Endometrium (tissue), 2 donors: Measurements from ENCODE around the gene DYNC2LI1.

ENCODE experiments used
- FAIRE-seq: peaks from 2 replicates; lab custom pipeline; 2012; peaks lifted over from hg19 to GRCh38; lab: Jason Lieb, UNC
- donor health status: control.
- donor health status: control.

The DYNC2LI1 gene

DNA sequence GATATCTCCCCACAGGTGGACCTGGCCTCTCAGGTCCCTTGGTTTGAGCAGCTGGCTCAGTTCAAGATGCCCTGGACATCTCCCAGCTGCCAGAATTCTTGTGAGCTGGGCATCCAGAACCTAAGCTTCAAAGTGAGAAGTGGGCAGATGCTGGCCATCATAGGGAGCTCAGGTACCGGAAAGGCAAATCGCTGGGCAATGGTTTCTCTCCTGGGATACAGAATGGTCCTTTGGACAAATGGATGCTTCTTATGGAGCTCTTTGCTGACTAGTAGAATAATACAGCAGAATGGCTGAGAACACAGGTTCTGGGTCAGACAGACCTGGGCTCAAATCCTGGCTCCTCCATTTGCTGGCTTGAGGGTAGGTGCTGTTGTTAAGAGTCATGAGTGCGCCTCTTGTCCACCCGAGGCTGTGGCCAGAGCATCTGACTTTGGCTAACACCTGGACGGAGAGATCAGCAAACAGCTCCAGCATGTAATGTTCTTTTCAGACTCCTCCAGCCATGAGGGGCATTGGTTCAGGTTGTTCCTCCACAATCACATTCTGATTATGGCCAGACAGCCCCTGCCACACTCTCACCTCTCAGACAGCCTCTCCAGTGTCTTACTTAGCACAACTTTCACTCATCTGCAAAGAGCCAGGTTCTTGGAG, 72.4 kb downstream of the DYNC2LI1 start:
- no peak for FAIRE-seq

DNA sequence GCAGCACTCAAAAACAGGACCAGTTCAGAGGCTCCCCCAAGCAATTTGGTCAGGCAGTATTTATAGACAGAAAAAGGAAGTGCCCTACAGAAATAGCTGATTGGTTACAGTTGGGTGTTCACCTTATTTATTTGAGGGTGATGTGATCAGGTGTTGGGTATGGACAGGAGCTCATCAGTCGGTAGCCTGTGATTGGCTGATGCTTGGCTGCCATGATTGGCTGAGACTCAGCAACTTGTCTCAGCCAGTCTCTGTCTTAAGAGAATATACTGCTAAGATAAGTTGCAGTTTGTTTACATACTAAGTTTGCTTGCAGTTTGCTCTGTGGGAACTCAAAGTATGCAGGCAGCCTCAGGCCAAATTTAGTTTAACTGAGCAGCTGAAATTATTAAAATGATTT, 74.4 kb downstream of the DYNC2LI1 start:
- FAIRE-seq: no peak

DNA sequence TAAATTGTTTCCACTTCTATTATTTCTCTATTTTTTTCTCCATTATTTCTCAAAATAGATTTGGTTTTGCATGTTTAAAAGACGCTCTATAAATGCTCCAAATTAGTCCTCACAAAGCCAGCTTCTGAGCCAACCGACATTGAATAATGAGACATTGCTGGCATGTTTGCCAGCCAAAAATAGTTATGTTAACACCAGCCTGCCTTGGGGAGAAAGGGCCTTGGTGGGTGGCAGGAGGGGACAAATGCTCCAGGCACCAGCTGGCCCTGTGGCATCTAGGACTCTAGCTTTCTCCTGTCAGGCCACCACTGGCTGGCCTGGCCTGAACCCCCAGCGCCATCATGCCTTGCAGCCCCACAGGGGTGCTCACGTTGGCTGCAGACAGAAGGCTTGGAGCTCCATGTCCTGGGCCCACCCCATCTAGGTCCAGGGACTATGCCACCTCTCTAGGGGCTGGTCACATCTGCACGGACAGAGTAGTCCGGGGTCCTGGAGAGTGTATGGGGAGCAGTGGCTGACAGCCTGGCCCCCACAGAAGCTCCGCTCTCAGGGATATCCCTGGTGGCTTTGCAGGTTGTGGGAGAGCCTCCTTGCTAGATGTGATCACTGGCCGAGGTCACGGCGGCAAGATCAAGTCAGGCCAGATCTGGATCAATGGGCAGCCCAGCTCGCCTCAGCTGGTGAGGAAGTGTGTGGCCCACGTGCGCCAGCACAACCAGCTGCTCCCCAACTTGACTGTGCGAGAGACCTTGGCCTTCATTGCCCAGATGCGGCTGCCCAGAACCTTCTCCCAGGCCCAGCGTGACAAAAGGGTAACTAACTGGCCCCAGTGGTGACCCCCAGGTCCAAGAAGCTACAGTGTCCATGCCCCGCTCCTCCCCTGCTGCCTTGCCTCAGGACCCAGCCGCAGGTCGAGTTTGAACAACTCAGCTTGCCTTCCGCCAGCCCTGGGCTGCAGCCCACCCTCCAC, 77.5 kb downstream of the DYNC2LI1 start:
- no peak for FAIRE-seq

DNA sequence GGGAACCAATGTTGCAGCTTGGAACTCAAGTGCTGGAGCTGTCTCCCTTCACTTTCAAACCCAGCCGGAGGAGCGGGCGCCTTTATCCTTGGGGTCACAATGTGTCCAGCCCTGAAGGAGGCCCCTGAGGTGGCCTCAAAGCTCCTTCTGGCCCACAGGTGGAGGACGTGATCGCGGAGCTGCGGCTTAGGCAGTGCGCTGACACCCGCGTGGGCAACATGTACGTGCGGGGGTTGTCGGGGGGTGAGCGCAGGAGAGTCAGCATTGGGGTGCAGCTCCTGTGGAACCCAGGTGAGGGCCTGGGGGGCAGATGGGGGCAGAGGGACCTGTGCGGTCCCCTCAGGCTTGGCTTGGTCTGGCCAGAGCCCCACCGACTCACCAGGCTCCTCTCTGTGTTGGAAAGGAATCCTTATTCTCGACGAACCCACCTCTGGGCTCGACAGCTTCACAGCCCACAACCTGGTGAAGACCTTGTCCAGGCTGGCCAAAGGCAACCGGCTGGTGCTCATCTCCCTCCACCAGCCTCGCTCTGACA, 78.4 kb downstream of the DYNC2LI1 start:
- no peak for FAIRE-seq

DNA sequence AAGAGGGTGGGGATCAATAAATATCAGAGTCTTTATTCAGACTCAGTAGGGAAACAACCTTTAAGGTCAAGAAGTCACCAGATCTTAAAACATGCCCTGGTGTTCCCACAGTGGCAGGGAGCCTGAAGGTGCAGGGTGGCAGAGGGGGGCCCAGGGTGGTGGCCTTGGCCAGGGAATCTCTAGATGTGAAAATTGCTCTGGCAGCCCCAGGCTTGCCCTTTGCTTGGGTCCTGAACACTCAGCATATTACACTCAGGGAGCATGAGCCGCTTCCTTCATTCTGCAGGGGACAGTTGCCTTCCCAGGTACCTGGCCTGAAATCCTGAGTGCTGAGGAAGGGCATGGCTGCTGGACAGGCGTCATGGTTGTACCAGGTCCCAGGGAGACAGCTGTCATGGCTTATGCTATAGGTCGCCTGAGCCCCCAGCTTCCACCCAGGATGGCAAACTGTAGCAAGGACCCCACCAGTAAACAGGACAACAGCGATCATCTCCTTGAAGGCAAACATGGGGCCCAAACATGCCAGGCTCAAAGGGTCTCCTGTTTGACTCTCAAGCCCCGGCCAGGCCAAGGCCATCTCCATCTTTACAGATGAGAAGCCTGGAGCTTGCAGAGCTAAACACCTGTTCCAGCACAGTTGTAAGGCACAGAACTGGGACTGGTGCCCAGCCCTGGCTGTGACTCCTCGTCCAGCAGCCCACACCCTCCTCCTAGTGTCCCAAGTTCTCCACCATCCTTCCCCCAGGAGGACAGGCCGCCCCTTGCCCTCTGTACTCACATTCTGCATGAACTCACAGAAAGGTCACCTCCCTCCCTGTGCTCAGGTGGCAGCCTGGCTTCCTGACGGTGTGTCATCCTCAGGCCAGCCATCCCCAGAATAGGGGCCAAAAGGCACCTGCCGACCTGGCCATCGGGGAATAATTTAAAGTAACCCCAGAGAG, 79.6 kb downstream of the DYNC2LI1 start:
- no peak for FAIRE-seq

GRCh38 chr2:43854671-43855070, 80.8 kb downstream of the DYNC2LI1 start:
- FAIRE-seq: no peak

- no peak for FAIRE-seq
Measured at GRCh38 chr2:43855292-43855691, 81.5 kb downstream of the DYNC2LI1 start.
